ENCODE results near the gene MBD3.

- TF ChIP-seq ZNF274 (IDR thresholded peaks at IDR 0.05; ENCODE audit: low read depth, low read length) (no peak), YY1 (IDR thresholded peaks at IDR 0.05; ENCODE audit: insufficient read depth, insufficient read length) (no peak)
Measured at GRCh38 chr19:1592024-1592754, 476 bp downstream of the MBD3 start.
